Muscle layer of duodenum (tissue), 2 donors: ENCODE data around the gene AKAP13.

Experiments used
- H3K27ac ChIP-seq: one replicate; pipeline ENCODE4 v1.7.0; 2013; ENCODE audit warnings: mild to moderate bottlenecking, low read length
- H3K27me3 ChIP-seq: one replicate; pipeline ENCODE4 v1.7.0; 2013; ENCODE audit warnings: low read depth, mild to moderate bottlenecking, control low read depth, low read length
- H3K36me3 ChIP-seq, 2 donors: one replicate each; pipeline ENCODE4 v1.7.0; 2013; ENCODE audit warnings: low read length in 2 of 2, control low read depth in 1 of 2, mild to moderate bottlenecking in 1 of 2; ENCODE audit not compliant: insufficient read depth in 2 of 2, control insufficient read depth in 1 of 2
- H3K4me1 ChIP-seq, 2 donors: one replicate each; pipeline ENCODE4 v1.7.0; 2013; ENCODE audit warnings: low read length in 2 of 2, mild to moderate bottlenecking in 2 of 2, control low read depth in 1 of 2, moderate library complexity in 1 of 2; ENCODE audit not compliant: insufficient read depth in 2 of 2, control insufficient read depth in 1 of 2
- H3K4me3 ChIP-seq, 2 donors: one replicate each; pipeline ENCODE4 v1.7.0; 2013; ENCODE audit warnings: low read length in 2 of 2, low read depth in 1 of 2, mild to moderate bottlenecking in 1 of 2
- H3K9me3 ChIP-seq, 2 donors: one replicate each; pipeline ENCODE4 v1.7.0; 2013; ENCODE audit warnings: low read length in 2 of 2, control low read depth in 1 of 2, mild to moderate bottlenecking in 1 of 2; ENCODE audit not compliant: control insufficient read depth in 1 of 2
- donor health status: healthy.

AKAP13 gene

DNA sequence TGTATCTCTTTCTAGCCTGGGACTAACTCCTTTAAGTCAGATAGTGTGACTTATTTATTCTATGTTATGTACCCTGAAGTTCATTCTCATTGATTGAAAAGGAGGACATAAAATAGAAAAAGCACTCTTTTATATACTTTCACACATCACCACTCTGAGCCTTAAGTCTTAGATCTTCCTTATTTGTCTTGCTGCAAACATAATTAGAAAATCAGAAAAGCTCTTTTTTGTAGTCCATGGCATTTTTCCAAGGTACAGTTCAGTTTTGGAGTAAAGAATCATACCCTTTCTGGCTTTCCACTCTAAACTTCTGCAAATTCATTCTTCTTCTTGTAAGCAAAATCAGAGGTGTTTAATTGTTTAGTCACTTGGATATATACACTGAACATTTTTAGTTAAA lies 75.5 kb downstream of the AKAP13 start:
- H3K4me1 ChIP-seq: peaks cover 0 to 6% of the 10 kb centered on the region in 2 donors

DNA sequence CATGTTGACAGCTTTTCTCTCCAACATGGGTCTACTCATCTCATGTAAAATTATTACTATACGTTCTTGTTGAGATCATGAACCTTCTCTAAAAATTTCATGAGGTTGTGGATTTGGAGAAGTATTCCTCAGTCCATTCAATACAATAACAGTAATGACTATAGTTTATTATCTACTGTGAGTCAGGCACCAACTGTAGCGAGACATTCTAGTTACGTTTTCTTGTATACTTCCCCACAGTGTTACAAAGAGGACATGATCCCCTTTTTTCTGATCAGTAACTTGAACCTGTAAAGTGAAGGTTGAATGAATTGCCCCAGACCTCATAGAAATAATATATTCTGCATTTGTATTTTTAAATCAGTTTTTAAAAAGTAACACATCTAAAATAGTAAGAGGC lies 76.4 kb downstream of the AKAP13 start:
- no peak overlapping the region for H3K27ac ChIP-seq
- no peaks in the 10 kb centered on the region for H3K9me3 ChIP-seq
- peaks cover 0 to 6% of the 10 kb centered on the region in 2 donors for H3K4me1 ChIP-seq
- no peaks in the 10 kb centered on the region for H3K36me3 ChIP-seq
- H3K27me3 ChIP-seq: no peaks in the 10 kb centered on the region
- no peak overlapping the region for H3K4me3 ChIP-seq

More for the DNA sequence above, 75.5 kb downstream of the AKAP13 start:
- Histone ChIP-seq H3K36me3 (no peaks in the 10 kb centered on the region), H3K9me3 (peaks cover 0 to 5% of the 10 kb centered on the region in 2 donors), H3K27me3 (no peaks in the 10 kb centered on the region), H3K4me3 (no peak overlapping the region), H3K27ac (no peak overlapping the region)

DNA sequence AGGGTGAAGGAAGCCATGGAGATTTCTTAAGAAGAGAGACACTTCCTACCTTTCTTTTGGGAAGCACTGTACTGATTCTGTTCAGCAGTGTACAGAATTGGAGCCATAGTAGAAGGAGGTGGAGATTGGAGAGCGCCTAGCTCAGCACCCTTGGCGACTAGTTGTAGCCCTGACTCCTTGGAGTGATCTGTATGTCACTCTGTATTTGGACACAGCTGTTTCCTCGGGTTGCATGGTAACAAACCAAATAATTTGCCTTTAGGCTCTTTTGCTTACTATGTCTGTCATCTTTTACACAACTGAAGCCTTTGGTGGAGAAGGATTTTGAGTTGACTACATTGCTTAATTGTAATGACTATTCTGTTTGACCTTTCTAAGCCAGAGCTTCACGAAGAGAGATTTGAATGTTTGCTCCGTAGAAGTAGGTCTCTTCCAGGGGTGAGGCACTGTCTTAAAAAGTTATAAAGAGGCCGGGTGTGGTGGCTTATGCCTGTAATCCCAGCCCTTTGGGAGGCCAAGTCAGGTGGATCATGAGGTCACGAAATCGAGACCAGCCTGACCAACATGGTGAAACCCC lies 77.1 kb downstream of the AKAP13 start:
- Histone ChIP-seq H3K4me3 (no peak overlapping the region), H3K9me3 (no peaks in the 10 kb centered on the region), H3K27ac (no peak overlapping the region), H3K4me1 (peaks cover 0 to 6% of the 10 kb centered on the region in 2 donors), H3K36me3 (no peaks in the 10 kb centered on the region), H3K27me3 (no peaks in the 10 kb centered on the region)

DNA sequence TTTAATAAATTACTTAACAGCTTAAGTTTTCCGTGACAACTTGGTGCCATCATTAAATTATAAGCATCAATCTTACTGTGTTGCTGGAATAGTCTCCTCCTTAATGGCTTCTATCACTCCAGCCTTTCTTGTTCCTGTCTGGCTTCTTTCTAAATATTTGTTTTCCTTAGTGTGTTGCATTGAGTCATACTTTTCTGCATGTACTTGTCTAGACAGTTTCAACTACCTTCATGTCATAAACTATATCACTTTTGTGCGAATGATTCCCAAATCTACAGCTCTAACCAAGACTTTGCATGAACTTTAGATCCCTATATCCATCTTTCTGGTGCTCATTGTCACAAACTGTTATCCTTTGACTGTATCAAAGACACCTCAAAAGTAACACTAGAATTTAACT lies 78.4 kb downstream of the AKAP13 start:
- Histone ChIP-seq H3K4me1 (peaks cover under 1 to 13% of the 10 kb centered on the region in 2 donors), H3K27me3 (no peaks in the 10 kb centered on the region), H3K27ac (no peak overlapping the region), H3K36me3 (no peaks in the 10 kb centered on the region), H3K4me3 (no peak overlapping the region), H3K9me3 (no peaks in the 10 kb centered on the region)

DNA sequence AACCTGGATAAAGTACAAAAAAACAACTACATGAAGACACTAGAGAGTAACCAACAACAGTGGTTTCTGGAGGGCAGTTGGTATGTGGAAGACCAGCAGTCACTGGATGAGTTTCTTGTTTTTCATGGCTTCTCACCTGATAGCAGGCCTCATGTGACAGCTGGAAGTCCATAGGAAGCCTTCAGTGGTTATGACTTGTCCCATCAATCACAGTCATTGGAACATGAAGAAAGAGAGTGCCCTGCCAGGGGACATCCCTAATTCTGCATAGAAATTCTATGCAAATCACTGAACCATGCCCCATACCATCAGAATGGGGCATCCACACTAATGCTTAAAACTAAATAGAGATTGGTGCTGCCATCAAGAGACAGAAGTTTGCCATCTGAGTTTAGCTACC lies 81.6 kb downstream of the AKAP13 start:
- no peak overlapping the region for H3K27ac ChIP-seq

DNA sequence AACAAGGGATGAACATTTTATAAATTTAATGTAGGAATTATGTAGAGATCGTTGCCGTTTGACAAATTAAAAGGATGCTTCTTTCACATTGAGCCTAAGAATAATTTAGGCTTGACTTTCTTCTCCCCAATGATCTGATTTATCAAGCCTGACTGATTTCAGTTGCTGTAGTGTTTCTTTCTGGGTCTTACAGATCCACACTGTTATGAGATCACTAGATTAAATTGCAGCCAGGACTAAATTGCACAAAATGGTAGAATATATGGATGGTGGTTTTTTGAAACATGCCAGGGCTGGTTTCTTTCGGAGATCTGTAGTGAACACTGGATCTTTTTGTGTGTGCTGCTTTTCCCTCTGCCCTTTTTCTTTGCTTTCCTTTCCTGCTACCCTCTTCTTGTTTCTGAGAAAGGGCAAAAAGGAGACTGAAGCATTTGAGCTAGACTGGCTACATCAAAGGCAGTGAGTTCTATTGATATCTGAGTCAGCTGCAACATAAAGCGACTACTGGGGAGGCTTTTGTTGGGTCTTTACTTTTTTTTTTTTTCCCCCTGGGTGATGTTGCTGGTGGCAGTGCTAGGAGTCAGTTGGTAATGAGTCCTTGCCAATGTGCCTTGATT lies 83.0 kb downstream of the AKAP13 start:
- Histone ChIP-seq H3K4me3 (no peak overlapping the region), H3K27me3 (no peaks in the 10 kb centered on the region), H3K27ac (no peak overlapping the region), H3K4me1 (peaks cover 8 to 11% of the 10 kb centered on the region in 2 donors), H3K36me3 (no peaks in the 10 kb centered on the region), H3K9me3 (no peaks in the 10 kb centered on the region)

More for the DNA sequence above, 81.6 kb downstream of the AKAP13 start:
- H3K27me3 ChIP-seq: no peaks in the 10 kb centered on the region
- no peaks in the 10 kb centered on the region for H3K36me3 ChIP-seq
- H3K4me3 ChIP-seq: no peak overlapping the region
- H3K4me1 ChIP-seq: peaks cover 8 to 11% of the 10 kb centered on the region in 2 donors
- H3K9me3 ChIP-seq: no peaks in the 10 kb centered on the region

DNA sequence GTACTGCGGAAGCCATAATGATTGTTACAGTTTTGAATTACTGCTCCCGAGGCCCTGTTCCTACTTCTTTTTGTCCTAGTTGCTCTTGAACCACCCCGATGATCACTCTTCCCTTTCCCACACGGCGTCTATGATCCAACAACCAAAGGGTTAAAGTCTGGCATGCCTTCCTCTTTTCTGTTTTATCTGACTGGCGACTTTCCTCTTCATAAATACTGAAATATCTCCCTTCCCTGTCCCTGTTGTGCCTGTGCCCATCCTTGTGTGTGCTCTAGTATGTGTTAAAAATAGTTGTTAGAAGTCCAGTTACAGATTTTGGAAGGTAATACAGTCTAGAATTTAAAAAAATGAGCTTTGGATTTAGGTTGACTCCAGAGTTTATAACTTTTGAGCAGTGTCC lies 83.6 kb downstream of the AKAP13 start:
- Histone ChIP-seq H3K4me3 (no peak overlapping the region), H3K27me3 (no peaks in the 10 kb centered on the region), H3K4me1 (peaks cover 8 to 11% of the 10 kb centered on the region in 2 donors), H3K9me3 (no peaks in the 10 kb centered on the region), H3K27ac (no peak overlapping the region), H3K36me3 (no peaks in the 10 kb centered on the region)

DNA sequence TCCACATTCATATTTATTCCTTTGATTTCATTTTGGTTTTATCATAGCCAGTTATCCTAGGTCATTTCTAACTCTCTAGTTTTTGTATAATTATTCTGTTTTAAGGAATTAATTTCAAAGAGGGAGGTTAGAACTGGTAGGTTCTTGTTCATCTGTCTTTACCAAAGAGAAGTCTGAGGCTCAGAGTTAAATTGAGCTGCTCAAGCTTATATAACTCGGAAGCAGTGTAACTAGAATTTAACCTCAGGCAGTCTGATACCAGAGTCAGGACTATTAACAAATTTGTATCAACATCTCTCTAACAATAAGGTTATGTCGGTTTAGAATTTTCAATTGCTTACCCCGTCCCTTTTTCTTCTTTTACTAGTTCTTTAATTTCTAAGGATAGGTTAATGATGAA lies 84.1 kb downstream of the AKAP13 start:
- no peak overlapping the region for H3K27ac ChIP-seq
- H3K4me1 ChIP-seq: peaks cover 8 to 11% of the 10 kb centered on the region in 2 donors

DNA sequence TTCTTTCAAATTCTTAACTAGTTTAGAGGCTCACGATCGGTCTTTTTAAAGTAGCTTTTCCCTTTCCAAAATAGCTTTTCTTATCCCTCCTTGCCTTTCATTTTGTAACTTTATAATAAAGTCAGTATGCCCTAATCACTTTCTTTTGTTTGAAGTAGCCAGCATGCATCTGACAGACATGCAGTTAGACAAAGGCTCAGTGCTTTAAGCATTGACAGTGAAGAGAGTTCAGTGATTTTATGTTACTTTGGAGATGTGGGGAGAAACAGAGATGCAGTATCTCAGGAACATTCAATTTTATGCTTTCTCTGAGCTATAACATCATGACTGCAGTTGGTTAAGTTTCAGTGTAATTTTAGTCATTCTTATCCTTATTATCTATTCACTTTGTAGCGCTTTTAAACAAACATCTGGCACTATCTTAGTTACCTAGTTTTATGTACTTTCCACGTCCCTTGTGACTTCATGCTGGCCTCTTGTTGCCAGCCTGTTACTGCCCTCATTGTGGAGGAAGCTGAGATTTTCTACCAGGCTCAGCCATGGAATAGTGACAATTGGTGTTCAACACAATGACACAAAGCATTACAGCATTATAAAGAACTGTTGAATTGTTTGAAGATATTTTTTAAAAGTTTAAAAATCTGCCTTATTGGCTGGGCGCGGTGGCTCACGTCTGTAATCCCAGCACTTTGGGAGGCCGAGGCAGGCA lies 90.3 kb downstream of the AKAP13 start:
- no peaks in the 10 kb centered on the region for H3K9me3 ChIP-seq
- H3K27ac ChIP-seq: no peak overlapping the region
- no peaks in the 10 kb centered on the region for H3K36me3 ChIP-seq
- H3K4me1 ChIP-seq: peaks cover 0 to 20% of the 10 kb centered on the region in 2 donors
- no peak overlapping the region for H3K4me3 ChIP-seq
- H3K27me3 ChIP-seq: no peaks in the 10 kb centered on the region

More for the DNA sequence above, 84.1 kb downstream of the AKAP13 start:
- no peaks in the 10 kb centered on the region for H3K9me3 ChIP-seq
- H3K27me3 ChIP-seq: no peaks in the 10 kb centered on the region
- H3K36me3 ChIP-seq: no peaks in the 10 kb centered on the region
- H3K4me3 ChIP-seq: no peak overlapping the region

DNA sequence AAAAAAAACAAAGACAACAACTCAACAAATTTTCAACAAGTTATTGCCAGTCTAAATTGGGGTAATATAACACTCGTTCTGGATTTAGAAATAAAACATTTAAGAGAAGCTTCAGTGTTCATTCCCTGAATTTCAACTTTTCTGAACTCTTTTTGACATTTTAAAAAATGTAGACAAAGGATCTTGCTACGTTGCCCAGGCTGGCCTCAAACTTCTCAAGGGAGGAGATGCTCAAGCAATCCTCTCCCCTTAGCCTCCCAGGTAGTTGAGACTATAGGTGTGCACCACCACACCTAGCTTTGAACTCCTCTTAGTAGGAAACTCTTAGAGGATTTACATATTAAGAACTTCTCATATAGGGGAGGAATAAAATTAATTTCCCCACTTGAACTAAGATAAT lies 91.9 kb downstream of the AKAP13 start:
- Histone ChIP-seq H3K27me3 (no peaks in the 10 kb centered on the region), H3K27ac (no peak overlapping the region), H3K36me3 (no peaks in the 10 kb centered on the region), H3K4me3 (no peak overlapping the region), H3K4me1 (peaks cover 0 to 20% of the 10 kb centered on the region in 2 donors), H3K9me3 (no peaks in the 10 kb centered on the region)

DNA sequence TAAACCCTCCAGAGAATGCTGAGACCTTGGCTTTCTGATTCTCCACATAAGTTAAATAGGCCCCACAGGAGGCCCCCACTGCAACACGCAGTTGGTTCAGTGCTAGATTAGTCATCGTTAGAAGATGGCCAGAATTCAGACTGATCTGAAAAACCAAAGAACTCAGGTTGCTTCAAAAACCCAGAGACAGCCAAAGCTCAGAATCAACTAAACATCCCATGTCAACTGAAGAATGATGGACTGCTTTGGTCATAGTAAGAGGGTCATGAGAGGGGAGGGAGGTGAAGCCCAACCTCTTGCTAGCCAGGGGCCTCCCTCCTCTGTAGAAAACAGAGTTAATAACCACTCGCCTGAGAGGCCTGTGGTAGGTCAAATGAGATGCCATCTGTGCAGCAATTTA lies 93.1 kb downstream of the AKAP13 start:
- Histone ChIP-seq H3K27me3 (no peaks in the 10 kb centered on the region), H3K4me3 (no peak overlapping the region), H3K36me3 (no peaks in the 10 kb centered on the region), H3K27ac (no peak overlapping the region), H3K9me3 (no peaks in the 10 kb centered on the region), H3K4me1 (peaks cover 0 to 20% of the 10 kb centered on the region in 2 donors)
